Spleen (tissue), 7 donors: ENCODE measurements around the gene PROK1.

Source experiments
- POLR2A ChIP-seq, 3 donors: fragments of 450-650 bp; IDR thresholded peaks; one replicate each; pipeline ENCODE4 v1.5.1; 2017; ENCODE audit warnings: antibody characterized with exemption in 3 of 3, mild to moderate bottlenecking in 1 of 3
- TF ChIP-seq, protein P1 (sequence below), 11 experiments: fragments of 200-600 bp in 7 of 11; fragments of 450-650 bp in 4 of 11; sonication (generic) in 4 of 11; IDR thresholded peaks in 8 of 11; conservative IDR thresholded peaks in 3 of 11; 1 replicate in 7 of 11; 2 replicates in 4 of 11; pipeline versions ENCODE4 v1.4.0 to v1.8.0; 2016 to 2021; ENCODE audit warnings: antibody characterized with exemption in 11 of 11, inconsistent platforms in 4 of 11, mild to moderate bottlenecking in 1 of 11
- donor health status: DM: no; HTN: no; CAD: no; lungs with moderate emphysema.
- donor health status: DM: no; HTN: no; CAD: no.
- donor health status: DM: no; HTN: no; CAD: no.

DNA sequence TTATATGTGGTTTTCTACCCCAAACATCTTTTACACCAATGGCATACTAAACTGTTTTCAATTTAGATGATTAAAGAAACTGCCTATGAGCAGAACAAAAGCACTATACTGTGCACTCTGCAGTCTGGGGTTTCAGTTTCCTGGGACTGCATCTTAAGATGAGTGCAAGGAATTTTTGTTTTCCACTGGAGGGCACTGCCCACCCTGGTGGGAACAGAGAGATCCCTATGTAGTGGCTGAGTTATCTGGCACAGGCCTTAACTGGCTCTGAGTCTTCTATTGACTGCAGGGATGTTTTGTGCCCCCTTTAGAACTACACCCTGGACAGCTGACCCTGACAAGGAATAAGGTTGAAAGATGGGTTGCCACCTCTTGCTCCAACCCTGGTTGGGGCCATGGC is 12.0 kb downstream of the PROK1 start:
- no peak for TF ChIP-seq POLR2A (IDR thresholded peaks at IDR 0.05)
- TF ChIP-seq, protein P1, sequence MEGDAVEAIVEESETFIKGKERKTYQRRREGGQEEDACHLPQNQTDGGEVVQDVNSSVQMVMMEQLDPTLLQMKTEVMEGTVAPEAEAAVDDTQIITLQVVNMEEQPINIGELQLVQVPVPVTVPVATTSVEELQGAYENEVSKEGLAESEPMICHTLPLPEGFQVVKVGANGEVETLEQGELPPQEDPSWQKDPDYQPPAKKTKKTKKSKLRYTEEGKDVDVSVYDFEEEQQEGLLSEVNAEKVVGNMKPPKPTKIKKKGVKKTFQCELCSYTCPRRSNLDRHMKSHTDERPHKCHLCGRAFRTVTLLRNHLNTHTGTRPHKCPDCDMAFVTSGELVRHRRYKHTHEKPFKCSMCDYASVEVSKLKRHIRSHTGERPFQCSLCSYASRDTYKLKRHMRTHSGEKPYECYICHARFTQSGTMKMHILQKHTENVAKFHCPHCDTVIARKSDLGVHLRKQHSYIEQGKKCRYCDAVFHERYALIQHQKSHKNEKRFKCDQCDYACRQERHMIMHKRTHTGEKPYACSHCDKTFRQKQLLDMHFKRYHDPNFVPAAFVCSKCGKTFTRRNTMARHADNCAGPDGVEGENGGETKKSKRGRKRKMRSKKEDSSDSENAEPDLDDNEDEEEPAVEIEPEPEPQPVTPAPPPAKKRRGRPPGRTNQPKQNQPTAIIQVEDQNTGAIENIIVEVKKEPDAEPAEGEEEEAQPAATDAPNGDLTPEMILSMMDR (IDR thresholded peaks at IDR 0.05 in 8 of 11, conservative IDR thresholded peaks at IDR 0.05 in 3 of 11): no peak
